GM12801 (cell line): ENCODE data around the gene SLC35B3.

ENCODE experiments used
- CTCF ChIP-seq: IDR thresholded peaks from one replicate; pipeline ENCODE4 v1.5.1; 2011; ENCODE audit warnings: control low read depth; ENCODE audit not compliant: insufficient read length; ENCODE audit errors: extremely low read depth

Gene SLC35B3

GRCh38 chr6:8435093-8435844 is at the start of gene SLC35B3:
TSS of gene SLC35B3 (minus strand) at chr6:8435545.
- no peak for TF ChIP-seq CTCF

DNA sequence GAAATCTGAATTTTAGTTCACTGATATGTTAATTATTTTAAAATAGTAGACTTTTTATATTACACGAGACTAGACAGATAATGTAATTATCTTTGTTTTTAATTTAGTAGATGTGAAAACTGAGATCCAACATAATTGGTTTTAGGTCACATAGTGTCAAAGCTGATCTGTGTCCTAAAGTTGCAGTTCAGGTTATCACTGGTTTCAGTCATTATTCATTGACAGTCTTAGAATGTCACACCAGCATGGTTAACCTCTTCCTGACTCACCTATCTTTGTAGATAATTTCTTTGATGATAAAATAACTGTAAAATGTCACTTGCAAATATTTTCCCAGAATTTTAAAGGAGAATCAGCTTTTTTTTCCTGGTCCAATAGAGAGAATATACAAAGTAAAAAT is 48.3 kb upstream of the SLC35B3 start:
- no peak for TF ChIP-seq CTCF

GRCh38 chr6:8481727-8482126 is 46.4 kb upstream of the SLC35B3 start:
- TF ChIP-seq CTCF = no peak

DNA sequence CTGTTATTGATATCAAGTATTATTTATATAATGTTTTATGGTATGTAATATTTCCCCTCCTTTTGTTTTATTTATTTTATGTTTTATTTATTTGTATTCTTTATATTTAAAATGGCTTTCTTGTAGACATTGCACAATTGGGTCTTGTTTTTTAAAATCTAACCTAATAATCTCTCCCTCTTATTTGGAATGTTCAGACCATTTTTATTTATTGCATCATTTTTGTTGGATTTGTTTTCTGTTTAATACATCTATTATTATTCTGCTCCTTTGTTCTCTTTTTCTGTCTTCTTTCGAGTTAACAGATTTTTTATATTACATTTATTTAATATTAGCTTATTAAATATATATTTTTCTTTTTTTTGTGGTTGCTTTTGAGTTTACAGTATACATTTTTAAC is 43.1 kb upstream of the SLC35B3 start:
- no peak for TF ChIP-seq CTCF

GRCh38 chr6:8476656-8477055 is 41.3 kb upstream of the SLC35B3 start:
- TF ChIP-seq CTCF = no peak

DNA sequence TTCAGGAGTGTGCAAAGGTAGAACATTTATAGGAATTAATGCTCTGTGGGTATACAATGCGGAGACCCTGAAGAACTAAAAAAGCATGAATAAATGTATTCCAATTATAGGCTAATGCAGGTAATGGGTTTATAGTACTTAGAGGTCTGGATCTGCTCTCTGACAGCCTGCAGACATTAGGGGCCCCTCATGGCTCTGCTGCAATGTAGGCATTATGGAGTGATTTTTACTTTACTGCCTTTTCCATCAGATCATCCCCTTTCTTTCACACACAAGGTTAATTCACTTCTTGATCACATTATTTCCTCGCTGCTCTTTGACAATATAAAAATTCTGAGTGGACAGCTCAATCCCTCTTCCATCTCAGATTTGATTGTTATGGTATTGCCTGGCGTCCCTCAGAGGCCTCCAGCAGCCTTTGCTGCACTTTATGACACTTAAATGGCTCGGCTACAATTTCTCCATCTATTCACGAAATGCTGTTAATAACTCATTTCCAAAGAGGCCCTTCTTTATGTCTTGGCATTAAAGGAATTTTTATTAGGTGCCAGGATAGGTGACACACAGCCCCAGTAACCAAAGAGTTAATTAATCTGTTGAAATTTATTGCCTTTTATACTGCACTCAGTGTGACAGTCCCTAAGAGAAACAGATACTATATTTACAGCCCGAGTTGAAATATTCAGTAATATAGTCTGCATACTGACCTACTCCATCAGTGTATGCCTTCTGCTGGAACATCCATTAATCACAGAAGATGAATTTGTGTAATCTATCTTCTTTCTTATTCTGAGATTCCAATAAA is 33.4 kb upstream of the SLC35B3 start:
- TF ChIP-seq CTCF = no peak

- no peak for TF ChIP-seq CTCF
Observed at GRCh38 chr6:8462694-8463093, 27.3 kb upstream of the SLC35B3 start.
